HepG2 (cell line): Measurements from ENCODE around the gene GRB2. TPM values are rescaled to one million over a fixed set of nuclear protein-coding genes. Genes with fewer than 3 reads are reported as not detected.
A peak's percentile ranks its signal among the peaks of the same experiment; 100 is the strongest.

Source experiments
- ARID2 ChIP-seq: sonication (generic); formaldehyde crosslinking; IDR thresholded peaks from 2 replicates; pipeline ENCODE4 v1.8.1; 2022; ENCODE audit warnings: mild to moderate bottlenecking, missing genetic modification reagents, borderline replicate concordance
- BATF2 ChIP-seq: sonication (generic); formaldehyde crosslinking; IDR thresholded peaks from 2 replicates; pipeline ENCODE4 v1.8.0; 2022; ENCODE audit warnings: mild to moderate bottlenecking, missing genetic modification reagents, moderate library complexity
- CEBPG ChIP-seq: IDR thresholded peaks from 2 replicates; pipeline ENCODE4 v1.6.1; 2016
- DNMT3B ChIP-seq: conservative IDR thresholded peaks from 2 replicates; pipeline ENCODE4 v1.6.1; 2016; ENCODE audit warnings: missing biosample characterization, control low read depth
- IRF9 ChIP-seq: sonication (generic); formaldehyde crosslinking; IDR thresholded peaks from 2 replicates; pipeline ENCODE4 v1.8.0; 2022; ENCODE audit warnings: missing genetic modification reagents, mild to moderate bottlenecking, borderline replicate concordance
- MZF1 ChIP-seq: sonication (generic); formaldehyde crosslinking; IDR thresholded peaks from 2 replicates; pipeline ENCODE4 v1.8.1; 2023; ENCODE audit warnings: mild to moderate bottlenecking, missing genetic modification reagents, borderline replicate concordance
- POLR2AphosphoS5 ChIP-seq: IDR thresholded peaks from 2 replicates; pipeline ENCODE4 v1.6.1; 2012; ENCODE audit warnings: low read depth, low read length
- PTBP1 ChIP-seq: fragments of 200-400 bp; formaldehyde crosslinking; IDR thresholded peaks from 2 replicates; pipeline ENCODE4 v1.6.1; 2018; ENCODE audit warnings: low read length, low read depth; ENCODE audit not compliant: poor library complexity, severe bottlenecking
- RBM39 ChIP-seq: fragments of 200-400 bp; formaldehyde crosslinking; IDR thresholded peaks from one replicate; pipeline ENCODE4 v1.6.1; 2018; ENCODE audit warnings: antibody characterized with exemption, mild to moderate bottlenecking, low read depth, low read length; ENCODE audit not compliant: poor library complexity, severe bottlenecking
- ZBTB3 ChIP-seq: sonication (generic); formaldehyde crosslinking; IDR thresholded peaks from 2 replicates; pipeline ENCODE4 v1.4.0; 2020; ENCODE audit warnings: low read depth, mild to moderate bottlenecking, moderate library complexity, missing genetic modification reagents, borderline replicate concordance
- ZBTB40 ChIP-seq, 2 experiments: fragments of 450-650 bp in 1 of 2; sonication (generic) in 1 of 2; formaldehyde crosslinking in 1 of 2; IDR thresholded peaks; 2 replicates each; pipeline versions ENCODE4 v1.6.1 to v1.8.0; 2016 to 2022; ENCODE audit warnings: antibody characterized with exemption in 1 of 2, mild to moderate bottlenecking in 1 of 2, missing genetic modification reagents in 1 of 2
- ZNF260 ChIP-seq: sonication (generic); formaldehyde crosslinking; IDR thresholded peaks from 2 replicates; pipeline ENCODE4 v1.4.0; 2020; ENCODE audit warnings: missing genetic modification reagents, low read depth, mild to moderate bottlenecking, borderline replicate concordance
- ZNF354B ChIP-seq: sonication (generic); formaldehyde crosslinking; IDR thresholded peaks from 2 replicates; pipeline ENCODE4 v1.8.0; 2022; ENCODE audit warnings: mild to moderate bottlenecking, missing genetic modification reagents
- polyA plus RNA-seq, 8 experiments: library from polyadenylated mRNA; depleted of rRNA in 3 of 8; stranded (reverse) in 7 of 8; unstranded in 1 of 8; fragments of >200 nt; fragmentation: Illumina TruSeq in 4 of 8; extraction: Trizol in 4 of 8; gene quantifications; 2 replicates each; pipeline versions ENCODE4 v1.2.1 to v1.2.3, GENCODE V29; 2011 to 2016; ENCODE audit warnings: low read depth in 4 of 8, missing spikeins in 1 of 8, mixed read lengths in 1 of 8; ENCODE audit not compliant: insufficient read depth in 1 of 8
- total RNA-seq, 5 experiments: library from RNA; depleted of rRNA; stranded (reverse); fragments of >200 nt; fragmentation: Illumina TruSeq; extraction: Trizol; gene quantifications; 2 replicates each; pipeline ENCODE4 v1.2.3, GENCODE V29; 2016; ENCODE audit warnings: low read depth in 1 of 5

Gene GRB2
- total and polyA plus RNA-seq, 2 of the 13 experiments (the other 11 are each of a cell fraction or from before 2014, with no cell fraction given), result 84.6 to 92.3 TPM

- TF ChIP-seq ZBTB40 (IDR thresholded peaks at IDR 0.05), result no peak
- TF ChIP-seq ZBTB40 (CRISPR knock-in tag; IDR thresholded peaks at IDR 0.05), result 0 out of 2 replicates have a peak, but pooled peaks have one; percentile 37
- TF ChIP-seq CEBPG (CRISPR knock-in tag), result no peak
- no peak for TF ChIP-seq RBM39
- TF ChIP-seq DNMT3B (CRISPR knock-in tag), result no peak
- no peak for TF ChIP-seq ZBTB3 (CRISPR knock-in tag)
- TF ChIP-seq MZF1 (CRISPR knock-in tag), result no peak
- TF ChIP-seq BATF2 (CRISPR knock-in tag), result 0 out of 2 replicates have a peak, but pooled peaks have one; percentile 27
- TF ChIP-seq IRF9, result no peak
- TF ChIP-seq ZNF354B (CRISPR knock-in tag), result no peak
- peak; percentile 60 for TF ChIP-seq PTBP1
- TF ChIP-seq ARID2 (CRISPR knock-in tag), result peak; percentile 19; the same call in 1 of the 2 replicates
- TF ChIP-seq ZNF260 (CRISPR knock-in tag), result no peak
- TF ChIP-seq POLR2AphosphoS5, result no peak
Observed at GRCh38 chr17:75404731-75405364, 630 bp downstream of the GRB2 start (continued).
